ENCODE measurements around the gene IFITM2.
"Not testable (repeated sequence)": the region's sequence is repeated elsewhere in the genome, so short reads cannot be mapped to it uniquely, and the experiment has no call there.

The IFITM2 gene

GRCh38 chr11:311013-311748 lies 3.6 kb downstream of the IFITM2 start:
- DNase-seq: not testable (repeated sequence)

GRCh38 chr11:312092-312816 lies 4.6 kb downstream of the IFITM2 start:
- no peak for DNase-seq

- DNase-seq: no peak
Observed at GRCh38 chr11:313304-313786, 5.7 kb downstream of the IFITM2 start.

GRCh38 chr11:313787-314553 lies 6.4 kb downstream of the IFITM2 start, which contains the start of gene IFITM1:
TSS of gene IFITM1 (plus strand) at chr11:314040. CDS start at chr11:314171, 131 bp downstream.
- no peak for DNase-seq

- not testable (repeated sequence) for DNase-seq
Observed at GRCh38 chr11:314554-314875, 6.9 kb downstream of the IFITM2 start.

GRCh38 chr11:315051-315481 lies 7.5 kb downstream of the IFITM2 start:
- no peak for DNase-seq

- no peak for DNase-seq
Observed at GRCh38 chr11:315516-315994, 7.9 kb downstream of the IFITM2 start.

- DNase-seq: no peak
Observed at GRCh38 chr11:316031-316701, 8.6 kb downstream of the IFITM2 start.

GRCh38 chr11:316891-317301 lies 9.3 kb downstream of the IFITM2 start:
- DNase-seq: no peak

GRCh38 chr11:317668-318404 lies 10.2 kb downstream of the IFITM2 start:
- DNase-seq: not testable (repeated sequence)

- DNase-seq: not testable (repeated sequence)
Observed at GRCh38 chr11:318405-319120, 10.9 kb downstream of the IFITM2 start.

- DNase-seq: not testable (repeated sequence)
Observed at GRCh38 chr11:319121-319887, 11.7 kb downstream of the IFITM2 start.

- DNase-seq: not testable (repeated sequence)
Observed at GRCh38 chr11:319888-320273, 12.3 kb downstream of the IFITM2 start.

- no peak for DNase-seq
Observed at GRCh38 chr11:324156-324555, 16.5 kb downstream of the IFITM2 start.

GRCh38 chr11:324593-325517 lies 17.2 kb downstream of the IFITM2 start:
- DNase-seq: not testable (repeated sequence)

GRCh38 chr11:325796-326591 lies 18.4 kb downstream of the IFITM2 start:
- DNase-seq: no peak

- no peak for DNase-seq
Observed at GRCh38 chr11:326592-326841, 18.9 kb downstream of the IFITM2 start.

GRCh38 chr11:326842-327580 lies 19.4 kb downstream of the IFITM2 start:
- DNase-seq: no peak
